SIG-M5 treated with dmso at 0.1 percent for 504 hours (cell line): Measurements from ENCODE around the gene TBX5.

Experiments used
- DNase-seq: peaks from one replicate; lab custom pipeline; 2025; ENCODE audit not compliant: unreplicated experiment; lab: John Stamatoyannopoulos, UW

Gene TBX5

GRCh38 chr12:114431902-114432301 lies 26.0 kb upstream of the TBX5 start:
- DNase-seq = no peak

DNA sequence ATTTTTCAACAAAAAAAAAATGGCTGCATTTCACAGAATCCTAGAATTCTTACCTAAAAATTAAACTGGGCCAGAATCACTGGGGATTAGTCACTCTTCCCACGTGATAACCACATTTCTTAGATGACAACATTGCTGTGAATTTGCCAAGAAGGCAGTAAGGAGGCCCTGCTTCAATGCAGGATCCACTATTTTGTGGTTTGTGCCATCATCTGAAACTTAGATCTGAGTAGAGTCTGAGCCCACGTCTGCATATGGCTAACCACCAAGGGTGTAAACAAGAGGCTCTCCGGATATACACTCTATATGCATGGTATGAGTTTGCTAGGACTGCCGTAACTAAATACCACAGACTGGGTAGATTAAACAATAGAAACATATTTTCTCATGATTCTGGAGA lies 24.4 kb upstream of the TBX5 start:
- DNase-seq = no peak

- DNase-seq = no peak
These were observed 19.2 kb upstream of the TBX5 start for GRCh38 chr12:114425031-114425626.

DNA sequence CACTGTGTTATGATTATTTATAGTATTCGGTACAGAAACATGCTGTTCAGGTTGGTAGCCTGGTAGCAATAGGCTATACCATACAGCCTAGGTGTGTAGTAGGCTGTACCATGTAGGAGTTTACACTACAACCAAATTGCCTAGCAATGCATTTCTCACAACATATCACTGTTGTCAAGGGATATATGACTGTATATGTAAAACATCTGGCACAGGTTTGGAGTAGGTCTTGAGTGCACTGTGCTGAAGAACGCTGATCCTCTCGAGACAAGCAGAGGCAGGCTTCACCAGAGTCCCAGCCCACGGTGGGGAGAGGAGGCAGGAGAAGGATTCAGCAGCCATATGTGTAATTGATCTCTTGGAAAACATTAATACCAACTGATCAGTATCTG lies 15.0 kb upstream of the TBX5 start:
- DNase-seq = no peak

GRCh38 chr12:114420182-114420943 lies 14.4 kb upstream of the TBX5 start:
- no peak for DNase-seq

DNA sequence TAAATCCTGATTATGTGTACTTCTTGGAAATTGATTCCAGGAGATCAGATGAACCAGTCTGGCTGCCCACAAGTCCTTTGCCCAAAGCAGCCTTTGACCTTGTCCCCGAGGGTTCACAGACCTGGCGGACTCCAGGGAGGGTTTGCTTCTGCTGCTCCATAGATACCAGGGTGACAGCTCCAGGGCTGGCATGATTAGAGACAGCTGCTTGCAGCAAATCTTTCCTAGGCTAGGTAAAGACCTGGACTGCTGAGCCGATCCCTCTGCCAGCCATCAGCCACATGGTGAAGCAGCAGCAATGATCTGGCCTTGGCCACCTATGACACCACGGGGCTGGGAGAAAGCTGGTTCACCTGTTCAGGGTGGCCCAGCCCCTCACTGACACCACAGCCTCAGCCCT lies 10.1 kb upstream of the TBX5 start:
- no peak for DNase-seq

- no peak for DNase-seq
These were observed 9.6 kb upstream of the TBX5 start for GRCh38 chr12:114415525-114415868.

- DNase-seq = no peak
These were observed 9.1 kb upstream of the TBX5 start for GRCh38 chr12:114414866-114415524.

- no peak for DNase-seq
These were observed 8.3 kb upstream of the TBX5 start for GRCh38 chr12:114414031-114414865.

GRCh38 chr12:114412825-114413749 lies 7.1 kb upstream of the TBX5 start:
- DNase-seq = no peak

DNA sequence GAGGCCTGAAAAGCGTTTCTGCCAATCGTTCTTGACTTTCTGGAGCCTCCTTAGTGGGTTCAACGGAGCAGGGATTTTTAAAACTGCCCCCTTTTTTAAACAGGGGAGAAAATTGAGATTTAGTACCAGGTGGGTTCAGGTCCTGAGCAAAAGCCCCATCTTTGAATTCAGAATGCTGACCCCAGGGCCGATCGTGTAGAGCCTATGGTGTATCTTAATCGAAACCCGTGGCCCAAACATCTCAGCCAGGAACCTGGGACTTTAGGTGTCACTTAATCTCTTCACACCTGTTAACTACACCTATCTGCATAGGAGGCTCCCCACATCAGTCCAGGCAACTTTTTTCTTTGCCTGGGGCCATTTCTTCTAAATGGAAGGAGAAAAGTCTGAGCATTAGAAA lies 6.4 kb upstream of the TBX5 start:
- DNase-seq = no peak

GRCh38 chr12:114411071-114411837 lies 5.3 kb upstream of the TBX5 start:
- no peak for DNase-seq

DNA sequence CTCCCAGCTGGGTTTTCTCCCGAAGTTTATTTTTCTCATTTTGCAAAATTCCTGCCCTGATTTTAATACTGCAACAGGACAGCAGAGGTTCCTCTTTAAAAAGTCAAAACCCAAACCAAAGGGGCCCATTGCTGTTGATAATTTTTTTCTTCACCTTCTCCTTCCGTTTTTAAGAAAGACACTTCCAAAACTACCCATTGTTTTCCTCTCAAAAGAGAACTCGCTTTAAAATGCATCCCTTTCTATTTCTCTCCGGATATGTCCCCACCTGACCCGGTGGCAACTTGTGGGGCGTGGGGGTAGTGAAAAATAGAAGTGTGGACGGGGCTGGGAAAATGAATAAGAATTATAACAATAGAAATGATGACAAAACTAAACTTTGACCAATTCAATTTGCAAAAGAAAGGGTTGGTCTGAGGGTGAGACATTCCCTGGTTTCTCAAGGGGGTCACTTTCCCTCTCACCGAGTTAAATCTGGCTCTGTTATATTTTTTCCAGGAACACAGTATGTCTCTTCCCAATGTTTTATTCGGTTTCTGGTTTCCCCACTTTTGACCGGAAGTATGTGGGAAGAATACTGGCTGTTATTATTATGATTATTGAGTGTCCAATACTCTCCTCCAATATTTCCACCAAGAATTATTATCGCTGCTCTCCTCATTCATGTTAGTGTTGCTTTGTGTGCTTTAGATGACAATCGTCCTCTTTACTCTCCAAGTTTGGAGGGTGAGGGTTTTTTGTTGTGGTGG lies 4.1 kb upstream of the TBX5 start:
- no peak for DNase-seq

DNA sequence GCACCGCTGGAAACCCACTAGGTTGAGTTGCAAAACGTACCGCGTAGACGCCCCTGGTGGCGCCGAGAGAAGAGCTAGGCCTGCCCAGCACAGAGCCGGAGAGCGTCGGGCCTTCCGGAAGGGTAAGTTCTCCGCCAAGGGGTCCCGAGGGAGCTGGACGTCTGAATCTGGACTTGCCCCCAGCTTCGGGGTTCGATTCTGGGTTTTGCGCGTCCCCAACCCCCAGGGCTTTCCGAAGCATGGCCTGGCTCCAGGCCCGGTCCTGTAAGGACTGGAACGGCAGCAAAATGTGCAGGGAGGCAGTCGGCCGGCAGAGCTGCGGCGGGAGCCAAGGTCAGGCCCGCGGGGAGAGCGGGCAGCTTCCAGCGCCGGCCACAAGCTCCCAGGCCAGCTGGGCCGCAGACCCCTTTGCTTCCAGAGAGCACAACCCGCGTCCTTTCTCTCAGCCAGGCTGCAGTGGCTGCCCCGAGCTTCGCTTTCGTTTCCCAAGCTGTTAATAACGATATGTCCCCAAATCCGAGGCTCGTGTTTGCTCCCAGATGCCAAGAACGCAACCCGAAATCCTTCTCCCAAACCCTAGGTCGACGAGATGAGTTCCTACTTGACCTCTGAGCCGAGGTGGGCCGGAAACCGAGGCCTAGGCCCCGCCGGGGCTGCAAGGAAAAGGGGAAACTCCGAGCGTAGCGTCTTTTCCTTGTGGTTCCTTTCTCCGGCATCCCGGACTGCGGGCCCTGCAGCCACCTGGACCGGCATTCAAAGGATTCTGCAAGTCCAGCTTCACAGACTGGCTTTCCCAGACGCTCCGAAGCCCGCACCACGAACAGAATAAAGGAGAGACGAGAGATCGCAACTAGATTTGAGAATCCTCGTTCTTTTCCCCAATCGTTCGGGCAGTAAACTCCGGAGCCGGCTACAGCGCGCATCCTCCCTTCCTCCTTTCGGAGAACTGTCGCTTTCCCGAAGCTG lies 3.2 kb upstream of the TBX5 start:
- DNase-seq = no peak

GRCh38 chr12:114408471-114408885 lies 2.5 kb upstream of the TBX5 start:
- no peak for DNase-seq

DNA sequence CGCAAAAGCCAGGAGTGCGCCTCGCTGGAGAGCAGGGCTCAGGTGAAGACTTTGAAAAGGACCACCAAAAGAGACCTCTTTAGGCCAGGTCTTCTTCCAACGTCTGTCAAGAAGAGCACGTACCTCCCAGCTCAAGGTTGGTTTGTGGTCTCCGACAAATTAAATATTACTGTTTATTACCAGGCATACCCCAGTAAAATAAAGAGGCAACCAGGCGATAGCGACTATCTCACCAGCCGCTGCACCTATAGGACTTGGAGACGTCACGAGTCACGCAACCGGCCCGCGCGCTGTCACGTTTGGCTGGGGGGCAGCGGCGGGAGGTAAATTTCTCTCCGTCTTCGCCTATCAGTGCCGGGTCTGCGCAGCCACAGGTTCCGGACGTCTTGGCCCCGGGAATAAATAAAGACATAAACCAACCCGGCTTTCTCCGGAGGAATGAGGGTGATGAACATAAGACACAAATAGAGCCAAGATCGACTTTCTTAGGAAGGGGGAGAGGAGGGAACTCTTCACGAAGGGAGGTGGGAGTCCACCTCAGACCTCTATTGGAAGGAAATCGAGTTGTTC lies 2.0 kb upstream of the TBX5 start:
- no peak for DNase-seq

DNA sequence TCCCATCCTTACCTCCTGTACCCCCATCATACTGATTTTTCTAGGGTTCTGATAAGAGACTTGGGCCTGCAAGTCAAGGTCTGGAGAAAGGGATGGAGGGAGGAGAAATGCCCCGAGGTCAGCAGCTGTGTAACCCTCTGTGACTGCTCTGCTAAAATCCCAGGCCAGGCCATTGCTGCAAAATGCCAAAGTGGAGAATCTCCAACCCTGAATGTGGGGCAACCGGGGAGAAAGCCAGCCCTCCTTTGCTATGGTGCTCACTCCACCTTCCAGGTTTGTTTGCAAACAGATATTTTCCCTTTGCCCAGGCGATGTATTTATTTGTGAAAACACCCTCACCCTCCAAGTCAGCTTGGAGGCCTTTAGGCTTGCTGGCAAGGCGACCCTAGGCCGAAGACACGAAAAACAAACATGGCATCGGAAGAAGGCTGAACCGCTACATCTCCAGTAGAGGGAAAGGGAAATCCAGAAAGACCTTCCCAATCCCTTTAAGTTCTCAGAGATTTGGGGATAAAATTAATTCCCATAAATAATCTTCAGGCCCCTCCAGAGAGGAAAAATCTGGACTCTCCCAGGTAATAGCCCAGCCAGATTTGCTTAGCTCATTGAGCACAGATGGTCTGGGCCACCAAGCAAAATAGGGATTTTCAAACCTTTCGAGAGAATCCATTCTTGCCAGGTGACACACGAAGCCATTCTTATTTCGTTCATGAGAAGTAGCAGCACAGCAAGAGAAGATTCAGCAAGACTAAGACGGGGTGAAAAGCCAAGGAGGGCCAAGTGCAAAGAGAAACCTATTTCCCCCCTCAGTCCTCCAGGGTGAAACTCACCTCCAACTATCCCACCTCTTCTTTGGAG lies 1.3 kb upstream of the TBX5 start:
- no peak for DNase-seq
